ENCODE results near the gene PRKCH.

DNA sequence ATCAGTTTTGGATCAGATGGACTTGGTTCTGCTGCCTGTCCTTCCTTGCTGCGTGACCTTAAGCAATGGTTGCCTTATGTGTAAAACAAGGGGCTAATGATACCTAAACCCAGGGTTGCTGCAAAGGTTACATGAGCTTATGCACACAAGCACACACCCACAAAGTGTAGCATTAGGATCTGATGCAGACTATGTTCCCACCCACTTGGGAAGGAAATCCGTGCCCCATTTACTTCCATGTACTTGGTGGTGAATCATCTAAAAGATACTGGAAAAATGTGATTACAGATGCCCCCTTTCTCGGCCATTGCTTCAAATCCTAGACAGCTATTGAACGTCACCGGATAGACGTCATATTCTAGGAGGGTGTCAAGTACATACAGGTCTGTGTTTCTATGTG is 87.1 kb downstream of the PRKCH start:
- TF ChIP-seq, protein P1, sequence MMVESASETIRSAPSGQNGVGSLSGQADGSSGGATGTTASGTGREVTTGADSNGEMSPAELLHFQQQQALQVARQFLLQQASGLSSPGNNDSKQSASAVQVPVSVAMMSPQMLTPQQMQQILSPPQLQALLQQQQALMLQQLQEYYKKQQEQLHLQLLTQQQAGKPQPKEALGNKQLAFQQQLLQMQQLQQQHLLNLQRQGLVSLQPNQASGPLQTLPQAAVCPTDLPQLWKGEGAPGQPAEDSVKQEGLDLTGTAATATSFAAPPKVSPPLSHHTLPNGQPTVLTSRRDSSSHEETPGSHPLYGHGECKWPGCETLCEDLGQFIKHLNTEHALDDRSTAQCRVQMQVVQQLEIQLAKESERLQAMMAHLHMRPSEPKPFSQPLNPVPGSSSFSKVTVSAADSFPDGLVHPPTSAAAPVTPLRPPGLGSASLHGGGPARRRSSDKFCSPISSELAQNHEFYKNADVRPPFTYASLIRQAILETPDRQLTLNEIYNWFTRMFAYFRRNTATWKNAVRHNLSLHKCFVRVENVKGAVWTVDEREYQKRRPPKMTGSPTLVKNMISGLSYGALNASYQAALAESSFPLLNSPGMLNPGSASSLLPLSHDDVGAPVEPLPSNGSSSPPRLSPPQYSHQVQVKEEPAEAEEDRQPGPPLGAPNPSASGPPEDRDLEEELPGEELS (CRISPR knock-in tag; IDR thresholded peaks at IDR 0.05; ENCODE audit: borderline replicate concordance) = no peak
- no peak for TF ChIP-seq EP400 (IDR thresholded peaks at IDR 0.05)
- TF ChIP-seq JUNB (CRISPR knock-in tag; conservative IDR thresholded peaks at IDR 0.05) = no peak
- TF ChIP-seq CREM (IDR thresholded peaks at IDR 0.05; ENCODE audit: low read depth) = no peak
